Muscle layer of duodenum (tissue), 2 donors: ENCODE data around the gene PRPSAP1.
"Not testable (repeated sequence)": the region's sequence is repeated elsewhere in the genome, so short reads cannot be mapped to it uniquely, and the experiment has no call there.

Source experiments
- H3K27ac ChIP-seq: one replicate; pipeline ENCODE4 v1.7.0; 2013; ENCODE audit warnings: mild to moderate bottlenecking, low read length
- H3K27me3 ChIP-seq: one replicate; pipeline ENCODE4 v1.7.0; 2013; ENCODE audit warnings: low read depth, mild to moderate bottlenecking, control low read depth, low read length
- H3K36me3 ChIP-seq, 2 donors: one replicate each; pipeline ENCODE4 v1.7.0; 2013; ENCODE audit warnings: low read length in 2 of 2, control low read depth in 1 of 2, mild to moderate bottlenecking in 1 of 2; ENCODE audit not compliant: insufficient read depth in 2 of 2, control insufficient read depth in 1 of 2
- H3K4me1 ChIP-seq, 2 donors: one replicate each; pipeline ENCODE4 v1.7.0; 2013; ENCODE audit warnings: low read length in 2 of 2, mild to moderate bottlenecking in 2 of 2, control low read depth in 1 of 2, moderate library complexity in 1 of 2; ENCODE audit not compliant: insufficient read depth in 2 of 2, control insufficient read depth in 1 of 2
- H3K4me3 ChIP-seq, 2 donors: one replicate each; pipeline ENCODE4 v1.7.0; 2013; ENCODE audit warnings: low read length in 2 of 2, low read depth in 1 of 2, mild to moderate bottlenecking in 1 of 2
- H3K9me3 ChIP-seq, 2 donors: one replicate each; pipeline ENCODE4 v1.7.0; 2013; ENCODE audit warnings: low read length in 2 of 2, control low read depth in 1 of 2, mild to moderate bottlenecking in 1 of 2; ENCODE audit not compliant: control insufficient read depth in 1 of 2
- donor health status: healthy.

Gene PRPSAP1

GRCh38 chr17:76307299-76307965 is 46.3 kb downstream of the PRPSAP1 start:
- Histone ChIP-seq H3K36me3 (peaks cover 13 to 25% of the 10 kb centered on the region in 2 donors), H3K27ac (no peak overlapping the region), H3K9me3 (no peaks in the 10 kb centered on the region), H3K4me3 (no peak overlapping the region), H3K27me3 (no peaks in the 10 kb centered on the region), H3K4me1 (no peaks in the 10 kb centered on the region)

GRCh38 chr17:76305135-76305454 is 48.6 kb downstream of the PRPSAP1 start:
- not testable (repeated sequence) for H3K27me3 ChIP-seq, H3K9me3 ChIP-seq, H3K4me1 ChIP-seq, H3K4me3 ChIP-seq, H3K27ac ChIP-seq
- H3K36me3 ChIP-seq, result peaks cover 0 to 12% of the 10 kb centered on the region in 2 donors

GRCh38 chr17:76304226-76305134 is 49.2 kb downstream of the PRPSAP1 start:
- peaks cover 0 to 12% of the 10 kb centered on the region in 2 donors for H3K36me3 ChIP-seq
- no peak overlapping the region for H3K27ac ChIP-seq
- no peaks in the 10 kb centered on the region for H3K27me3 ChIP-seq
- H3K4me1 ChIP-seq, result no peaks in the 10 kb centered on the region
- H3K4me3 ChIP-seq, result no peak overlapping the region
- H3K9me3 ChIP-seq, result no peaks in the 10 kb centered on the region

DNA sequence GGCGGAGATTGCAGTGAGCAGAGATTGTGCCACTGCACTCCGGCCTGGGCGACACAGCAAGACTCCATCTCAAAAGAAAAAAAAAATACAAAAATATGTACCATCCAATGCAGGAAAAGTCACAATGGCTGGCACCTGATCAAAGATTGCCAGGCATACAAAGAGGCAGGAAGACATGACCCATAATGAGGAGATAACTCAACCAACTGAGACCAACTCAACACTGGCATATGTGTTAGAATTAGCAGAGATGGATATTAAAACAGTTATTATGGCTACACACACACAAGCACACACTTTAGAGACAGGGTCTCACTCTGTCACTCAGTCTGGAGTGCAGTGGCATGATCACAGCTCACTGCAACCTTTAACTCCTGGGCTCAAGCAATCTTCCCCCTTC is 56.3 kb downstream of the PRPSAP1 start:
- Histone ChIP-seq H3K36me3 (peaks cover 4 to 5% of the 10 kb centered on the region in 2 donors), H3K4me1 (no peaks in the 10 kb centered on the region), H3K9me3 (no peaks in the 10 kb centered on the region), H3K4me3 (no peak overlapping the region), H3K27ac (no peak overlapping the region), H3K27me3 (no peaks in the 10 kb centered on the region)

DNA sequence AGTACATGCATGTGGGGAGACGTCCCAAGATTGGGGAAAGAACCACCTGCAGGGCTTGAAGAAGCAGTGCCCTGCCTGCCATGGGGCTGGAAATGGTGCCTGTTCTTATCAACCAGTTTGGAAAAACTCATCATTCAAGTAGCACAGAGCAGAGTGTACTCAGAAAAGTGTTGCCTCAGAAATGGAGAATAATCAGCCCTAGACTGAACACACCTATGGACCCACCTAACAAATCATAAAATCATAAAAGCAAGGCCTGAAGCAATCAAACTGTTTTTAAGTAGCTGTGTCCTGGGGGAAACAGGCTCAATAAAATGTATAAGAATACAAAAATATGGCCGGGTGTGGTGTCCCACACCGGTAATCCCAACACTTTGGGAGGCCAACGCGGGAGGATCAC is 56.8 kb downstream of the PRPSAP1 start:
- Histone ChIP-seq H3K36me3 (peaks cover 4 to 5% of the 10 kb centered on the region in 2 donors), H3K27me3 (no peaks in the 10 kb centered on the region), H3K4me1 (no peaks in the 10 kb centered on the region), H3K9me3 (no peaks in the 10 kb centered on the region), H3K27ac (no peak overlapping the region), H3K4me3 (no peak overlapping the region)

DNA sequence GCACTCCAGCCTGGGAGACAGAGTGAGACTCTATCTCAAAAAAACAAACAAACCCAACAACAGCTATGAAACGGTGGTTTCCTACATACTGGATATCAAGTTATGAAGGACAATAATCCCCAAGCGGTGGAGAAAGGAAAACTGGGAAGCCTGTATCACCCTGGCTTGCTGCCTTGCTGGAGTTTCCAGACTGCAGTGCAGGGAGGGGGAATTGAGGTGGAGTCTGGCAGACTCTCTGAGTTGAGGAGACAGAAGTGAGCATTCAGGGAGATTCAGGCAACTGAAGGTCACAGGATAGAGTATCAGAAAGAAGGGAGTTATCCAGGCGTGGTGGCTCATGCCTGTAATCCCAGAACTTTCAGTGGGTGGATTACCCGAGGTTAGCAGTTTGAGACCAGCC is 57.5 kb downstream of the PRPSAP1 start:
- Histone ChIP-seq H3K4me3 (no peak overlapping the region), H3K27me3 (no peaks in the 10 kb centered on the region), H3K27ac (no peak overlapping the region), H3K4me1 (no peaks in the 10 kb centered on the region), H3K9me3 (no peaks in the 10 kb centered on the region), H3K36me3 (peaks cover 4 to 10% of the 10 kb centered on the region in 2 donors)

DNA sequence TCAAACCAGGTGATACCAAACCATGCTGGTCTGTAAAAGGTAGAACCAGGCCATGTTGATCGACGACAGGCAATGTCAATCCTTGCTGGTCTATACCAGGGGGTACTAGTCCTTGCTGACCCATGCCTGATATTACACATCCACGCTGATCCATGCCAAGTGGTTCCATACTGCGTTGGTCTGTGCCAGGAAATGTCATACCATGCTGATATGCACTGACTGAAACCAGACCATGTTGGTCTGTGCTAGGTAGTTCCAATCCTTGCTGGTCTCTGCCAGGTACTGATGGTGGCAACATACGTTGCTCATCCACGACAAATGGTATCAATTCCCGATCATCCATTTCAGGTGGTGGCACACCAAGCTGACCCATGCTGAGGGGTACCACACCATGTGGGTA is 60.6 kb downstream of the PRPSAP1 start:
- no peaks in the 10 kb centered on the region for H3K4me1 ChIP-seq
- H3K36me3 ChIP-seq, result peaks cover 9 to 11% of the 10 kb centered on the region in 2 donors
- H3K27ac ChIP-seq, result no peak overlapping the region
- no peaks in the 10 kb centered on the region for H3K9me3 ChIP-seq
- no peak overlapping the region for H3K4me3 ChIP-seq
- no peaks in the 10 kb centered on the region for H3K27me3 ChIP-seq

- Histone ChIP-seq H3K4me3 (no peak overlapping the region), H3K4me1 (no peaks in the 10 kb centered on the region), H3K27me3 (no peaks in the 10 kb centered on the region), H3K27ac (no peak overlapping the region), H3K9me3 (no peaks in the 10 kb centered on the region), H3K36me3 (peaks cover 9 to 11% of the 10 kb centered on the region in 2 donors)
Observed at GRCh38 chr17:76292567-76292966, 61.1 kb downstream of the PRPSAP1 start.

- Histone ChIP-seq H3K4me1 (peaks cover 0 to 6% of the 10 kb centered on the region in 2 donors), H3K36me3 (no peaks in the 10 kb centered on the region), H3K9me3 (no peaks in the 10 kb centered on the region), H3K27ac (no peak overlapping the region), H3K4me3 (no peak overlapping the region), H3K27me3 (no peaks in the 10 kb centered on the region)
Observed at GRCh38 chr17:76281573-76282371, 71.9 kb downstream of the PRPSAP1 start.

DNA sequence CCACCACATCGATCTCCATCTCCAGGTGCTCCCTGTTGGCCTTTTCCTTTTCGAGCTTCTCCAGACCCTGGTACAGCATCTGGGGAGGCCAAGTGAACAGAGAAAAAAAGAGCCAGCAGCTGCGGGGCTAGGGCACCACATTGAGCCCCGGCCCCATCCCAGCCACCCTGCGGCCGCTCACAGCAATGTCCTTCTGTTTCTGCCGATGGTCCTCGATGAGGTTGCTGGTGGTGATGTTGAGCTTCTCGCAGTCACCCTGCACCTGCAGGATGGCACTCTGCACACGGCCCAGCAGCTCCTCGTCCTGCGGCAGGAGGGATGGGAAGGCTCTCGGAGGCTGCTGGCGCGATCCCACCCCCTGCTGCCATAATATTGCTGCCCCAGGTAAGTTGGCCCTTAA is 73.1 kb downstream of the PRPSAP1 start:
- Histone ChIP-seq H3K27ac (no peak overlapping the region), H3K4me3 (no peak overlapping the region), H3K27me3 (no peaks in the 10 kb centered on the region), H3K36me3 (no peaks in the 10 kb centered on the region), H3K4me1 (peaks cover 0 to 6% of the 10 kb centered on the region in 2 donors), H3K9me3 (no peaks in the 10 kb centered on the region)

DNA sequence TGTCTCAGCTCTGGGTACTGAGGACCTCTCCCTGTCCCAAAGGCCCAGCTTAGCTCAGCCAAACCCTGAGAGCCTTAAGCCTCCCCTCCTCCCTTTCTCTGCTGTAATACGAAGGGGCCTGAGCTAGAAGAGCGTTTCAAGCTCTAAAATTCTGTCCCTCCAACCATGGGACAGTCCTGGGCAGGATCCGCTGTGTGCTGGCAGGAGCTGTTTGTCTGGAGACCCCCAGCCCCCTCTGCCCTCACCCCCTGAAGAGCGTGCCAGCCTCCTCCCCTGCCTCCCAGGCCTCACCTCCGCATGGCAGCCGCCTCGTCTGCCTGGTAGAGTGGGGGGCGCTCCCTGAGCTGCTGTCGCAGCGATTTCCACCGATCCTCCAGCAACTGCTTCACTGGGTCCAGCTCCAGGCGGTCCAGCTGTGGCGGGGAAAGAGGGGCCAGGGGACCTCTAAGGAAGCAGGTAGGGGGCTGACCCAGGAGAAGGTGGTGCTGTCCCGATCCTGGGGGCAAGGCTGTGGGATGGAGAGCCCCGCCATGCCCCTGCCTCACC is 73.9 kb downstream of the PRPSAP1 start:
- H3K27me3 ChIP-seq, result no peaks in the 10 kb centered on the region
- H3K4me3 ChIP-seq, result no peak overlapping the region
- no peaks in the 10 kb centered on the region for H3K9me3 ChIP-seq
- H3K27ac ChIP-seq, result no peak overlapping the region
- no peaks in the 10 kb centered on the region for H3K36me3 ChIP-seq
- H3K4me1 ChIP-seq, result peaks cover 0 to 6% of the 10 kb centered on the region in 2 donors
